ENCODE results near the gene PEX7.
"Not testable (repeated sequence)": the region's sequence is repeated elsewhere in the genome, so short reads cannot be mapped to it uniquely, and the experiment has no call there.

The PEX7 gene

DNA sequence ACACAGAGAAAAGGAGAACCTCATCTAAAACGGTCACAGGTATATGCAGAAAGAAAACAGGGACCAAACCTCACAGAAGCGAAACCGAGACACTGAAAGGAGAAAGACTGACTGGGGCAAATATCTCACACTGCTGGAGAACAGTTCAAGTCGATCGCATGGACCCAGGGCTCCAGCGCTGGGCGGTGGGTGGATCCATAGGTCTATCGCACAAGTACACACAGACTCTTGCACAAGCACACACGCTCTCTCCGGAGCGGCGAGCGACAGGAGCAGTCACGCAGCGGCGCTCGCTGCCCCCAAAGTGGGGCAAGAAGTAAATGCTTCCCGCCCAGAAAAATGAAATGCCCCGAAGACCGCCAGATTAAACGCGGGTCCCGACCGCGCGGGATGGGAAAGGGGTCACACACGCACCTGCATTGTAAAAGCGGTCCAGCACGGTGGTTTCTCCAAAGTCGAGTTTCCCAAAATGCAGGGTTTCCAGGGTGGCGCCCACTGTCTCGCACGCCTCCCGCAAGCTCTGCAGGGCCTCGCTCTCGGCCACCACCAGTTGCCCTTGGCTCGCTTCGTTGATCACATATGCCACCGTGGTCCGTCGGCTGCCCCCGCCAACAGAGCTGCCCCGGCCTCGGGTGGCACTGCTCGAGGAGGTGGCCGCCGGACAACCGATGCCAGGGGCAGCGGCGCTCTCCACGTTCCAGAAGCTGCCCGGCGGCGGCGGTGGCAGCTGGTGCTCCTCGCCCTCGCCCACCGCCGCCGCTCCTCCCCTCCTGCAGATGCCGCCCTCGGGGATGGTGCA, 30.9 kb upstream of the PEX7 start:
- DNase-seq: no peak

DNA sequence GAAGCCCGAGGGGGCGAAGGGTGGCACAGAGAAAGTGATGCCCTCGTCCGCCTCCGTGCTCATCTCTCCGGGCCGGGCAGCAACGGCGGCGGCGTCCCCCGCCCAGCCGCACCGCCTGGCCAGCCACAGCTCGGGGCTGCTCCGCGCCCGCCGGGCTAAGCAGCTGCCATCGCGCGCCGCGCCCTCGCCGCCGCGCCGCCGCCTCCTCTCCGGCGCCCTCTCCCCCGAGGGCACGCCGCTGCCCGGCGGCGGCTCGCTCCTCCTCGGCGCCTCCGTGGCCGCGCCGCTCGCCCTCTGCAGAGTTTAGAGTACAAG, 30.3 kb upstream of the PEX7 start:
- no peak for DNase-seq

DNA sequence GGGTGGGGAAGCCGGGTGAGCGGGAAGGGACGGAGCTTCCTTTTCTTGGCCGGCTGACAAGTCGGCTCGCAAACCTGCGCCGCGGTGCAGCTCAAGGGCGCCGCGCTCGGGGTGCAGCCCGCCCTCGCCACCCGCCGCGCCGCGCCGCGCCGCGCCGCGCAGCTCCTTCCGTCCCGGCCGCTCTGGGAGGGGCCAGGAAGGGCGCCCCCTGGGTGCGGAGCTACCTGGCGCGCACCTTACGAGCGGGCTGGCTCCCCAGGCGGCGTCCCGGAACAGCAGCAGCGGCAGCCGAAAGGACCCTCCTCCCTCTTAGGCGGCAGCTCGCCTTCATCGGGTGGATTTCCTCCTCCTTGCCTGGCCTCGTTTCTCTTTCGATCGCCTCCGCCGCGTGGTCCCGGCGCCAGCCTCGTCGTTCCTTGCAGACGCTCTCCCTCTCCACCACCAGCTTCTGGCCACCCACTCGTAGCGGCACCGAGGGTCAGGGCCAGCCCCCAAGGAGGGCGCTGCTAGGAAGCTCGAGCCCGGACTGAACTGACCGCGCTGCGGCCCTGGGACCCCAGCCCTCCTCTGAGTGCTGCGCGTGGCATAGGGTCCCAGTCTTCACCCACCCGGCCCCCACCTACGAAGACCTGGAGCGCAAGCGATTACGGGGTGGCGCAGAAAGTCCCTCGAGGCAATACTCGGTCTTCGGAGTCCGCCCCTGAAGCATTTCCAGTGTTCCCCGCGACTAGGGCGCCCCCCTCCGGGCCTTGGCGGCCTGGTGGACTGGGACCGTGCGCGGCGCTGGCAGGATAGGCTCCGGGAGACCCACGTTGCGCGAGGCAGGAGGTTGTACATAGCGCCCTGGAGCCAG, 29.8 kb upstream of the PEX7 start, which contains the start of gene MAP3K5:
Gene MAP3K5 (minus strand): TSS at position 68 of the 853 bp plus-strand sequence. CDS start 320 bp downstream, outside the sequence.
- peak; percentile 52 for DNase-seq

DNA sequence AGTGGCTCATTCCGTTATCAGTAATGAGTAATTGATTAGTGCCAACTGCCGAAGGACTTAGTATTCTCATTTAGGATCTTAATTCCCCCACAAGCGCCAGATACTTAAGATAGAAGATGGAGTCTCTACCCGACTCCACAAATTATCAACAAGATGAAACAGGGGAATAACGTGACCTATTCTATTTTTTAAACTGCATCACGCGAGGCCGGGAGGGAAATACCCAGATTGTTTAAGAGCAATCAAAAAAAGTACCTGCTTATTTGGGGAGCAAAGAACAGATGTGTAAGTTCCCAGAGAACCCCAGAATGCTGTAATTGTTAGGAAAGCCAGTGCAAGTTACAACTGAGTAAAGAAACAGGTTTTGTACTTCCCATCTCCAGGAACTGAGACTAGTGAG, 29.0 kb upstream of the PEX7 start:
- DNase-seq: no peak

DNA sequence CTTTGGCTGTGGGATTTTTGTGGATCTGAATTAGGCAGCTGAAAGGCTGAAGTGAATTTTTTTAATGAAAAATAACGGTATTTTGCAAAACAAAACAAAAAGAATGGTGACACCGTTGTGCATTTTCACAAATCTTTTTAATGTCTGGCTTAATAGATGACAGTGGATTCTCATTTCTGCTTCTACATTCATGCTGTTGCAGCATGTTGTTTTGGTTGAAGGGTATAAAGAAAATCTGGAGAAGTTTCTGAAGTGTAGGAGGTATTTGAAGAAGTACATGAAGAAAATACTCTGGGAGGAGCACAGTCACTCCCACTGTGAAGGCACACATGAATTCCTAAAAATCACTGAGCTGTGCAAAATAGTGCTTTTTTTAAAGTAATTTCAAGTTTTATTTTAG, 27.0 kb upstream of the PEX7 start:
- no peak for DNase-seq

- no peak for DNase-seq
Measured at GRCh38 chr6:136795996-136796395, 26.4 kb upstream of the PEX7 start.

GRCh38 chr6:136798044-136798443, 24.3 kb upstream of the PEX7 start:
- DNase-seq: no peak

- DNase-seq: no peak
Measured at GRCh38 chr6:136801581-136801980, 20.8 kb upstream of the PEX7 start.

DNA sequence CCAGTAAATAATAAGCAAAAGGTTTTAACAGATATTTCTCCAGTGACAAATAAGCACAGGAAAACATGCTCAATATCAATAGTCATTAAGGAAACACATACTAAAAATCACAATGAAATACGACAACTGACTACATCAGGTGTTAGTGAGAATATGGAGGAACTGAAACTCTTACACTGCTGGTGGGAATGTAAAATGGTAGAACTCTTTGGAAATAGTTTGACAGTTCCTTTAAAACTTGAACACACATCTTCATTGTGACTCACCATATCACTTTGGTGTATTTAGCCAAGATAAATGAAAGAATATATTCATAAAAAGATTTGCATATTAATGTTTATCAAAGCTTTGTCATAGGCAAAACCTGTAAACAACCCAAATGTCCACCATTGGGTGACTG, 18.8 kb upstream of the PEX7 start:
- no peak for DNase-seq

DNA sequence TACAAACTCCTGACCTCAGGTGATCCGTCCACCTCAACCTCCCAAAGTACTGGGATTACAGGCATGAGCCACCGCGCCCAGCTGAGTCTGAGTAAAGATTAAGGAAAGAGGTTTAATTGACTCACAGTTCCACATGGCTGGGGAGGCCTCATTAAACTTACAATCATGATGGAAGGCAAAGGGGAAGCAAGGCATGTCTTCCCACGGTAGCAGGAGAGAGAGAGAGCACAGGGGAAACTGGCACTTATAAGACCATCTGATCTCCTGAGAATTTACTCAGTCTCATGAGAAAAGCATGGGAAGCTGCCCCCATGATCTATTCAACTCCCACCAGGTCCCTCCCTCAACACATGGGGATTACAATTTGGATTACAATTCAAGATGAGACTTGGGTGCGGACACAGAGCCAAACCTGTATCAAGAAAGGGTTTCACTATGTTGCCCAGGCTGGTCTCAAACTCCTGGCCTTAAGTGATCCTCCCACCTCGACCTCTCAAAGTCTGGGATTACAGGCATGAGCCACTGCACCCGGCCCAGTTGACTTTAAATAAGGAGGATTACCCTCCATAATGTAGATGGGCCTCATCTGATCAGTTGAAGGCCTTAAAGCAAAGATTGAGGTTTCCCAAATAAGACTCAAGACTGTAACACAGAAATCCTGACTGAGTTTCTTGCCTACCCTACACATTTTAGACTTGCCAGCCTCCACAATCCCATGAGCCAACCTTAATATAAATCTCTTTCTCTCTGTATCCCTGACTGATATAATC, 13.1 kb upstream of the PEX7 start:
- DNase-seq: no peak

GRCh38 chr6:136811272-136811671, 11.1 kb upstream of the PEX7 start:
- DNase-seq: no peak

DNA sequence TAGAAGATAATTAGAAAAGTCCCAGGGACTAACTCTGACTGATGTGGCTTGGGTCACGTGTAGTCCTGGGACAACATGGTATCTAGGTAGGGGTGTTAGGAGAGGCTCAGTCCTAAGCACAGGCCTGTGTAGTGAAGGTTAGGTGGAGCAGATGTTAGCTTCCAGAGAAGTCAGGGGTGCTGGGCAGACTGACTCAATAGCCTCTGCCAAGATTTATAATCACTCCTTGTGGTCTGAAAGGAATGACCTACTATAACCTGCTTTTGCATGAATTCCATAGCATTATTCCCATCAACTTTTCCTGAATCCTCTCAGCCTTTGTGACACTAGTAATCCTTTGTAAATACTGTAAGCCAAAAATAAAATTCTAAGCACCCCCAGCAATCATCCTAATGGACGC, 10.2 kb upstream of the PEX7 start:
- no peak for DNase-seq

DNA sequence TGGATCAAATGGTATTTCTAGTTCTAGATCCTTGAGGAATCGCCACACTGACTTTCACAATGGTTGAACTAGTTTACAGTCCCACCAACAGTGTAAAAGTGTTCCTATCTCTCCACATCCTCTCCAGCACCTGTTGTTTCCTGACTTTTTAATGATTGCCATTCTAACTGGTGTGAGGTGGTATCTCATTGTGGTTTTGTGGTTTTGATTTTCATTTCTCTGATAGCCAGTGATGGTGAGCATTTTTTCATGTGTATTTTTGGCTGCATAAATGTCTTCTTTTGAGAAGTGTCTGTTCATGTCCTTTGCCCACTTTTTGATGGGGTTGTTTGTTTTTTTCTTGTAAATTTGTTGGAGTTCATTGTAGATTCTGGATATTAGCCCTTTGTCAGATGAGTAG, 6.8 kb upstream of the PEX7 start:
- DNase-seq: not testable (repeated sequence)

GRCh38 chr6:136816656-136817055, 5.7 kb upstream of the PEX7 start:
- no peak for DNase-seq

GRCh38 chr6:136820561-136820960, 1.8 kb upstream of the PEX7 start:
- DNase-seq: no peak

GRCh38 chr6:136822046-136822375, 381 bp upstream of the PEX7 start:
- DNase-seq: no peak

- DNase-seq: no peak
Measured at GRCh38 chr6:136823128-136823660, 802 bp downstream of the PEX7 start.

- no peak for DNase-seq
Measured at GRCh38 chr6:136826216-136826615, 3.8 kb downstream of the PEX7 start.

- no peak for DNase-seq
Measured at GRCh38 chr6:136831873-136832562, 9.6 kb downstream of the PEX7 start.

- no peak for DNase-seq
Measured at GRCh38 chr6:136840276-136841001, 18.0 kb downstream of the PEX7 start.

DNA sequence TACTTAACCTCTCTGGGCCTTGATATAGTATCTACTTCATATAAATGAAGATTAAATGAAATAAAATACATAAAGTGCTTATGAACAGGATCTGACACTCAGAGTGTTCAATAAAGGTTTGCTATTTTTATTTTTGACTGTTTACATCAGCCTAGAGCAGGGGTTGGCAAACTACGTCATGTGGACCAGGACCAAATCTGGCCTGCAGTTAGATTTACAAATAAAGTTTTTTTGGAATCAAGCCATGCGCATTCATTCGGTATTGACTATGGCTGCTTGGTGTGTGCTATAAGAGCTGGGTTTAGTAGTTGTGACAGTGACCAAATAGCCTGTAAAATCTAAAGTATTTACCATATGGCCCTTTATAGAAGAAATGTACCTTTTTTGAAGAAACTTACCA, 20.8 kb downstream of the PEX7 start:
- DNase-seq: no peak

- DNase-seq: peak; percentile 28
Measured at GRCh38 chr6:136846046-136846445, 23.7 kb downstream of the PEX7 start.
